Retinal pigment epithelial cell (primary cell): ENCODE data around the gene HELZ2.

Source experiments
- DNase-seq: peaks from one replicate; pipeline ENCODE4 v3.0.0-alpha.2; 2010; ENCODE audit warnings: low read depth
- H3K4me3 ChIP-seq: 2 replicates; pipeline ENCODE4 v1.5.1; 2011; ENCODE audit warnings: mild to moderate bottlenecking, low read length, control low read depth, moderate library complexity
- TF ChIP-seq, protein P1 (sequence below): conservative IDR thresholded peaks from 2 replicates; pipeline ENCODE4 v1.5.1; 2011; ENCODE audit warnings: low read depth, low read length, control low read depth, inconsistent platforms

Gene HELZ2

GRCh38 chr20:63532449-63532971, 41.5 kb downstream of the HELZ2 start:
- no peak overlapping the region for H3K4me3 ChIP-seq
- TF ChIP-seq, protein P1, sequence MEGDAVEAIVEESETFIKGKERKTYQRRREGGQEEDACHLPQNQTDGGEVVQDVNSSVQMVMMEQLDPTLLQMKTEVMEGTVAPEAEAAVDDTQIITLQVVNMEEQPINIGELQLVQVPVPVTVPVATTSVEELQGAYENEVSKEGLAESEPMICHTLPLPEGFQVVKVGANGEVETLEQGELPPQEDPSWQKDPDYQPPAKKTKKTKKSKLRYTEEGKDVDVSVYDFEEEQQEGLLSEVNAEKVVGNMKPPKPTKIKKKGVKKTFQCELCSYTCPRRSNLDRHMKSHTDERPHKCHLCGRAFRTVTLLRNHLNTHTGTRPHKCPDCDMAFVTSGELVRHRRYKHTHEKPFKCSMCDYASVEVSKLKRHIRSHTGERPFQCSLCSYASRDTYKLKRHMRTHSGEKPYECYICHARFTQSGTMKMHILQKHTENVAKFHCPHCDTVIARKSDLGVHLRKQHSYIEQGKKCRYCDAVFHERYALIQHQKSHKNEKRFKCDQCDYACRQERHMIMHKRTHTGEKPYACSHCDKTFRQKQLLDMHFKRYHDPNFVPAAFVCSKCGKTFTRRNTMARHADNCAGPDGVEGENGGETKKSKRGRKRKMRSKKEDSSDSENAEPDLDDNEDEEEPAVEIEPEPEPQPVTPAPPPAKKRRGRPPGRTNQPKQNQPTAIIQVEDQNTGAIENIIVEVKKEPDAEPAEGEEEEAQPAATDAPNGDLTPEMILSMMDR = no peak
- DNase-seq = no peak

- H3K4me3 ChIP-seq = no peak overlapping the region
- TF ChIP-seq, protein P1 = no peak
These were observed 42.2 kb downstream of the HELZ2 start for GRCh38 chr20:63531686-63532448.

DNA sequence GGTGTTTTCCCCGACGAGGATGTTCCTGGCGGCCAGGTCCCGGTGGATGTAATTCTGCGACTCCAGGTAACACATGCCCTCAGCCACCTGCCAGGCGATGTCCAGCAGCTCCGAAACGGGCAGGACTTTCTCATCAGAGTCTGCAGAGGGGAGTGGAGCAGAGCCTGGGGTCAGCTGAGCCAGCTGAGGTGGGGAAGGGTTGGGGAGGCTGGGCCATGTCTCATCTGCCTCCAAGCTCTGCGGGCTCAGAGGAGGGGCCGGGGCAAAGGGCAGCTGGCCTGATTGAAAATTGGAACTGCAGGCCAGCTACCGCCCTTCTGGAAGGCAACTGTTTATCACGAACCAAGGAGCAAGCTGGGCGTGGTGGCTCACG, 43.3 kb downstream of the HELZ2 start:
- TF ChIP-seq, protein P1 = no peak
- no peak overlapping the region for H3K4me3 ChIP-seq
- DNase-seq = no peak

More at GRCh38 chr20:63531686-63532448, 42.2 kb downstream of the HELZ2 start:
- no peak for DNase-seq

DNA sequence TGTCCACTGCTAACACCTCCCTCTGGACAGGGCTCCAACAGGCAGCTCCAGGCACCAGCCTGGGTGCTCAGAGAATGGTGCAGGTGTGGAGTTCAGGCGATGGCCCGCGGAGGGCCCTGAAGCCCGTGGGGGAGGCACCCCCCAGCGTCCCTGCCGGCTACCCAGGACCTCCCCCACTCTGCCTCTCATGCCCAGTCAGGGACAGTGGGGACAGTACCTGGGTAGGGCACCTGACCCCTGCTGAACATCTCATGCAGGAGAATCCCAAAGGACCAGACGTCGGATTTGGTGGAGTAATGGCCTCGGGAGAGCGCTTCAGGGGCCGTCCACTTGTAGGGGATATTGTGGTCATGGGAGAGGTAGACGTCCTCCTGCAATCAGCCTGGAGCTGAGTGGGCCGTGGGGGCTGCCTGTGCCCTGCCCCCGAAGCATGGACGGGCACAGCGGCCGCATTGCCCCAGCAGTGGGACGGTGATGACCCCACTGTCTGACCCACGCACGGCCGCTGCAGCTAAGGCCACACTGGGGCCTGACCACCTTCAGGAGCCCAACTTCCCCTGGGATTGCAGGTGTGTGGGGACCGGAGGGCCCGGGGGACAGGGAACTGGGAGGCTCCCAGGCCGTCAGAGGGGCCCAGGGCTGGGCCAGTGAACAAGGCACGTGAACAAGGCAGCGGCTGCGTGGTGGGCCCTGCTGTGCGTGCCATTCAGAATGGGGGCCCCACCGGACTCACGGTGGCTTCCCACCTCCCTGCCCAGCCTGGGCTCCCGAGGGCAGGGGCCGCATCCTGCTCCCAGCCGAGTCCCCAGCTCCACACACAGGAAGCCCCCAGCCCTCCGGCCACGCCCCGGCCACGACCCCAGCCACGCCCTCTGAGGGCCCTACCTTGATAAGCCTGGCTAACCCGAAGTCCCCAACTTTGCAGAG, 43.9 kb downstream of the HELZ2 start:
- DNase-seq = no peak
- H3K4me3 ChIP-seq = no peak overlapping the region
- TF ChIP-seq, protein P1 = no peak

DNA sequence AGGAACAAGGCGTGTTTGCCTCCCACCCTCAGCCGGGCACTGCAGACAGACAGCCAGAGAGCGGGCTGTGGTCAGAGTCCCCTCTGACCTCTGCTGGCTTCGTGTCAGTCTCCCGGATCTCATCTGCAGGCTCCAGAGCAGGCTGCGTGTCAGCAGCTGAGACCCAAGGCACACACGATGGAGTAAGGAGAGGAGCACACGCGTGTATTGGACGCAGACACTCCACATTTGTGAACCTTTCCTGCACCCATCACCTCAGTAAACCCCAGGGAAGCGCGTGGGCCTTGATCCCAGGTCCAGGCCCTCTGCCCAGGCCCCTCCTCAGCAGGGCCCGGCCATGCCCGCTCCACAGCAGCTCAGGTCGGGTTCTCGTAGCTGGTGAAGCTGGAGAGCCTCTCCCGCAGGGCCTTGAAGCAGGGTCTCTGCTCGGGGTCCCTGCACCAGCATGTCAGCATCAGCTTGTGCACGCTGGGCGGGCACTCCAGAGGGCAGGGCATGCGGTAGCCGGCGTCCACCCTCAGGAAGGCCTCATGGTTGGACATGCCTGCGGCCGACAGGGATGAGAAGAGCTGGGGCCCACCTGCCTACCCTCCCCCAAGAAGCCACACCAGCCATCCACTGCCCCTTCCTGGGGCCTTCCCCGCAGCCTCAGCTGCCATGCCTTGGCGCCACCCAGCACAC, 44.7 kb downstream of the HELZ2 start:
- no peak overlapping the region for H3K4me3 ChIP-seq
- no peak for DNase-seq
- TF ChIP-seq, protein P1 = no peak

- H3K4me3 ChIP-seq = no peak overlapping the region
- TF ChIP-seq, protein P1 = no peak
- no peak for DNase-seq
These were observed 46.9 kb downstream of the HELZ2 start for GRCh38 chr20:63527184-63527583.
